GM19324 (cell line): ENCODE results near the gene KRTAP1-1.
"Not testable (repeated sequence)": the region's sequence is repeated elsewhere in the genome, so short reads cannot be mapped to it uniquely, and the experiment has no call there.

Experiments
- ATAC-seq: cut with Tn5 transposase; IDR thresholded peaks from one replicate; pipeline ENCODE4 v1.9.1; 2021; ENCODE audit warnings: mild to moderate bottlenecking, moderate library complexity; ENCODE audit not compliant: unreplicated experiment, low FRiP score

KRTAP1-1 gene

GRCh38 chr17:41013181-41013580 is 28.1 kb downstream of the KRTAP1-1 start:
- ATAC-seq: no peak

DNA sequence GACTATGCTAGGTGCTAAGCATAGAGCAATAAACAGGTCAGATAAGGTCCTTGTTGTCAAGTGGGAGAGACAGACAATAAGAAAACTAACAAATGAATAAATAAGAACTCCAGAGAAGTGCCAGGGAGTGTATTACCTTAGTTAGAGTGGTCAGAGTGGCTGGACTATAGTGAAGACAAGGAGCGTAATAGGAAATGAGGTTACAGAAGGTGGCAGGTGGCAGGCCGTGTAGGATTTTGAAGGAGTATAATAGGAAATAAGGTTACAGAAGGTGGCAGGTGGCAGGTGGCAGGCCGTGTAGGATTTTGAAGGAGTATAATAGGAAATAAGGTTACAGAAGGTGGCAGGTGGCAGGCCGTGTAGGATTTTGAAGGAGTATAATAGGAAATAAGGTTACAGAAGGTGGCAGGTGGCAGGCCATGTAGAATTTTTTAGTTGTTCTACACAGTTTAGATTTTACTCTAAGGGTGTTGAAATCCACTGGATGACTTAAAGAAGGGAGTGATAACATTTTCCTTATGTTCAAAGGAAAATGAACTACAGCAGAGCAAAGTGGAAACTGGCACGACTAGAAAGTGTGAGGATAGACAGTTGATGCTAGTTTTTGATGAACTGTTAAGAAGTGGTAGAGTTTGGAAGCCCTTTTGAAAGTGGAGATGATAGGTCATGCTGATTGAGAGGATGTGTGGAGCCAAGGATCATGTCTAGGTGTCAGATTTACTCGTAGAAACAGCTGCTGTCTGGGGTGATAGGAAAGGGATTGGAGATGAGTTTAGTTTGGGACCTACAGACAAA is 28.7 kb downstream of the KRTAP1-1 start:
- no peak for ATAC-seq

DNA sequence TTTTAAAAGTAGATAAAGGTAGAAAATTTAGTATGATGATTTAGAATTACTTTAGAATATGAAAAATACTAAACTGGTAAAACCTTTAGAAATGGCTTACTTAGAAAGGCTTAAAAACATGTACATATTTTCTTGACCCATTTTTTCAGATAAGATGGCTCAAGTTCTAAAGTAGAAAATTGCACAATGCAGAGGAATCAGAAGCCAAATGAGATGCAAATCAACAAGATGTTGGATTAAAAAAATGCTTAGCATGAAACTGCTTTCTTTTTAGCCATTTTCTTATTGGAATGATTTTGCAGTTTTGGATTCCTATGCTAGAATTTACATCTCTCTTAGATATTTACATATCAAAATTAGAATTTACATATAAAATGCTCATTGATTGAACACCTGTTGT is 30.8 kb downstream of the KRTAP1-1 start:
- ATAC-seq: no peak

- no peak for ATAC-seq
These were observed 31.3 kb downstream of the KRTAP1-1 start for GRCh38 chr17:41009936-41010335.

DNA sequence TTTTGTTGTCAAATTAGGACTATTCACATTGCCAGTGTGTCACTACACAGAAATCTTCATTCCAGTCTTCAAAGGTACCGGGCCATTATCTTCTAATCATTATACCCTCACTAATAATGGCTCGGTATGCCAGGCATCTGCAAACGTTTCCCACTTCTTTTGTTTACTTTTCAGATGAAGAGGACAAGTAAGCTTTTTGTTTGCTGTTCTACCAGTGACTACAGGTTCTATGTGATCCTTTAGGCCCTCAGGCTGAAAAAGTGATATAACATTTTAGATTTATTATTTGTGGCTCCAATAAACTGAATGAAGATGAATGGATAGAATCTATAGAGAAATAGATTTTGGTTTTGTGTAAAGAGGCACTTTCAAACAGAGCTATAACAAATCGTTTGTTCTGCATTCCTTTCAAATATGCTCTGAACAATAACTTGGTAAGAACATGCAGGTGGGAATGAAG is 31.9 kb downstream of the KRTAP1-1 start:
- ATAC-seq: no peak

- ATAC-seq: no peak
These were observed 32.4 kb downstream of the KRTAP1-1 start, which contains the start of gene KRTAP3-1 for GRCh38 chr17:41008811-41009210. KRTAP3-1 (minus strand) TSS chr17:41009128; CDS start chr17:41009074, 54 bp downstream.

GRCh38 chr17:41004397-41004796 is 36.9 kb downstream of the KRTAP1-1 start:
- ATAC-seq: no peak

GRCh38 chr17:41003926-41004325 is 37.3 kb downstream of the KRTAP1-1 start:
- ATAC-seq: no peak

DNA sequence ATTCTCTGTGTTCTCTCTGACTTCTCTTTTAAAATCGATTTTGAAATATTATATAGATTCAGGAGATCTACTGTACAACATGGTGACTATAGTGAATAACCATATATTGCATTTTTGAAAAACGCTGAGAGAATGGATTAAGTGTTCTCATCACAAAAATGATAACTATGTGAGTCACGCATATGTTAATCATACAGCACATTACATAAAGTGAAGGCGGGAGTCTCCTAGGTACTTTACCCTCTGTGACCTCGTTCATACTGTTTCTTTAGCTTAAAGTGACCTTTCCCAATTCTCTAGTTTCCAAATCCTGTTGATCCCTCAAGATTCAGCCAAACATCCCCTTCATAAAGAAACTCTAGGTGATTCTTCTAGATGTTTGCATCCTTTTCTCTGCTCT is 38.4 kb downstream of the KRTAP1-1 start:
- ATAC-seq: no peak

DNA sequence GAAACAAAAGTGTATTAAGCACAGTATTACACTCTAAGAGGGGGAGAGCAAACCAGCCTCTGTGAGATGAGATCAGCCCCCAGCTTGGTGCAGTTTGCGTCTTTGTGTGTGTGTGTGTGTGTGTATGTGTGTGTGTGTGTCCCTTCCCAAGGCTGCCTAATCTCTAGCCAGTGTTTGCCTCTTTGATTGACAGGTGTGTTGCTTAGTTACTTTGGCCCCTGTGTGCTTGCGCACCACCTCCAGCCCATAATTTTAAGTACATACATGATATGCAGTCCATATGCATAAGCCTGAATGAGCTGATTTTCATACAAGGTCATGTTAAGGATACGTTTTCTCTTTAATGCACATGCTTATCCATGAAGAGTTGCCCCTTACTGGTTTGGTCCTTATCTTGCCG is 39.5 kb downstream of the KRTAP1-1 start:
- no peak for ATAC-seq

- ATAC-seq: not testable (repeated sequence)
These were observed 41.7 kb downstream of the KRTAP1-1 start, which contains the start of gene KRTAP3-2 for GRCh38 chr17:40999563-40999962. KRTAP3-2 (minus strand) TSS chr17:40999906; CDS start chr17:40999853, 53 bp downstream.

GRCh38 chr17:40997361-40997760 is 43.9 kb downstream of the KRTAP1-1 start:
- ATAC-seq: no peak

DNA sequence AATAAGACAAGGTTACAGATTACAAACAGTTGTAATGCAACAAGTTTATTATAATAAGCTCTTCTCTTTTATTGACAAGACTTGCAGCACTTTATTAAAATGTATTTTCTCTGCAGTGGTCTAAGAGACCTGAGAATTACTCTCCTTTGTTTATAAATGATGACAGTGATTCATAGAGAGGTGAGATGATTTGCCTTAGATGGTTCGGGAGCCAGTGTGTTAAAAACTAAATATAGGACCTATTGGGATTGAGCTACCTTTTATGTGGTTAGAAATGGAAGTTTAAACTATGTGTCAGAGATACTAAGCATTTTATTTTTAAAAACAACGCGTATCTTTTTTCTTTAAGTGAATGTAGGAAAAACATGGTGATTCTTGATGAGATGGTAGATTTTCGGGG is 44.4 kb downstream of the KRTAP1-1 start:
- no peak for ATAC-seq

- no peak for ATAC-seq
These were observed 46.1 kb downstream of the KRTAP1-1 start for GRCh38 chr17:40995116-40995515.

DNA sequence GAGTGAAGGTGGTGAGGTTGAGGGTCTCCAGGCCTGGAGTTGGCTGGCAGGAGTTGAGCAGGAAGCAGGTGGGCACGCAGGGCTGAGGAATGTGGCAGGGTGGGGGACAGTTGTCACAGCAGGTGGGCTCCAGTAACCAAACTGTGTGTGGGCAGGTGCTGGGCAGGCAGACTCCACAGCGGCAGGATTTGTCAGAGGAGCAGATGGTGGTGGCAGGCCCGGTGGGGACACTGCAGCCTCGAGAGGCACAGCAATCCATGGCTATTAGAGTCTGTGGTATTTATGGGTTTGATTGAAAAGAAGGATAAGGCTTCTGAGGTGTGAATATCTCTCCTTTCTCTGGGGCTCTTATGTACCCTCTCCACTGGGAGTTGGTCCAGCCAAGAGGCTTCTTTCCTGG is 47.4 kb downstream of the KRTAP1-1 start, which contains the start of gene KRTAP3-3:
Gene KRTAP3-3, minus strand, starts transcription at position 326 of the 400 bp plus-strand sequence. Its CDS starts 67 bp downstream, at position 259.
- no peak for ATAC-seq

- ATAC-seq: no peak
These were observed 48.2 kb downstream of the KRTAP1-1 start for GRCh38 chr17:40993084-40993483.

DNA sequence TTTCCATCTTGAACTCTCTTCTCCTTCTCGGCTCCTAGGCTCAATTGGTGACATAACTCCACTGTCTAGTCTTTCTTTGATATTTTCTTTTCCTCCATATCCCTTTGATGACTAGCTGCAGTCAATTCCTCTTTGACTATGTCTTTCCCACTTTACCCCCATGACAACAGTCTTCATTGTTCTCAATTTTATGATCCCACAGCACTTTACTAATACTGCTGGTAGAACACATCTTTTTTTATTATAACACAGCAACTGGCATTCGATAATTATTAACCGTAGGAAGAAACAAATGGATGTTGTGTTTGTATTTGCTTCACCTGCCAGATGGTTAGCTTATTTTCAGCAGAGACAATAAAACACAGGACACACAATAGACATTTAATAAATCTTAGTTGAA is 48.6 kb downstream of the KRTAP1-1 start:
- ATAC-seq: no peak
